Mesendoderm (in vitro differentiated cells): ENCODE results near the gene PCDH15.

Experiments used
- DNase-seq: peaks from one replicate; pipeline ENCODE4 v3.0.0; 2013
- H2AK5ac ChIP-seq: 2 replicates; pipeline ENCODE4 v1.6.1; 2013; ENCODE audit warnings: low read length, inconsistent platforms
- H2BK120ac ChIP-seq: 2 replicates; pipeline ENCODE4 v1.6.1; 2013; ENCODE audit warnings: low read depth, mild to moderate bottlenecking, low read length, moderate library complexity, mixed read lengths
- H2BK15ac ChIP-seq: replicated peaks from 2 replicates; pipeline ENCODE4 v1.6.1; 2013; ENCODE audit warnings: low read depth, mild to moderate bottlenecking, moderate library complexity
- H2BK5ac ChIP-seq: 2 replicates; pipeline ENCODE4 v1.6.1; 2013; ENCODE audit warnings: low read length, inconsistent platforms
- H3K18ac ChIP-seq: 2 replicates; pipeline ENCODE4 v1.6.1; 2013; ENCODE audit warnings: mild to moderate bottlenecking, low read length, mixed read lengths
- H3K23ac ChIP-seq: one replicate; pipeline ENCODE4 v1.6.1; 2013; ENCODE audit warnings: low read length
- H3K27ac ChIP-seq: 2 replicates; pipeline ENCODE4 v1.5.1; 2013; ENCODE audit warnings: low read depth, mild to moderate bottlenecking, inconsistent platforms, low read length, moderate library complexity
- H3K27me3 ChIP-seq: 2 replicates; pipeline ENCODE4 v1.6.1; 2013; ENCODE audit warnings: low read length, control low read depth, mild to moderate bottlenecking, inconsistent platforms; ENCODE audit not compliant: insufficient read depth, poor library complexity
- H3K36me3 ChIP-seq: 2 replicates; pipeline ENCODE4 v1.6.1; 2013; ENCODE audit warnings: low read length, inconsistent platforms; ENCODE audit not compliant: control insufficient read depth, insufficient read depth
- H3K4ac ChIP-seq: one replicate; pipeline ENCODE4 v1.6.1; 2013; ENCODE audit warnings: low read depth, mild to moderate bottlenecking, low read length, moderate library complexity
- H3K4me1 ChIP-seq: 2 replicates; pipeline ENCODE4 v1.6.1; 2013; ENCODE audit warnings: low read depth, low read length, inconsistent platforms; ENCODE audit not compliant: control insufficient read depth
- H3K4me2 ChIP-seq: 2 replicates; pipeline ENCODE4 v1.6.1; 2013; ENCODE audit warnings: low read length
- H3K4me3 ChIP-seq: 2 replicates; pipeline ENCODE4 v1.5.1; 2013; ENCODE audit warnings: mild to moderate bottlenecking, low read length
- H3K56ac ChIP-seq: one replicate; pipeline ENCODE4 v1.6.1; 2013; ENCODE audit warnings: low read length
- H3K79me1 ChIP-seq: 2 replicates; pipeline ENCODE4 v1.6.1; 2013; ENCODE audit warnings: low read length, inconsistent platforms
- H3K79me2 ChIP-seq: 2 replicates; pipeline ENCODE4 v1.6.1; 2013; ENCODE audit warnings: mild to moderate bottlenecking, low read length; ENCODE audit not compliant: control insufficient read depth, insufficient read depth
- H3K9ac ChIP-seq: 2 replicates; pipeline ENCODE4 v1.6.1; 2013; ENCODE audit warnings: low read length, inconsistent platforms
- H4K5ac ChIP-seq: one replicate; pipeline ENCODE4 v1.6.1; 2013; ENCODE audit warnings: low read length
- H4K8ac ChIP-seq: one replicate; pipeline ENCODE4 v1.6.1; 2013; ENCODE audit warnings: low read depth, mild to moderate bottlenecking, control low read depth, low read length, moderate library complexity
- WGBS: extraction: QIAGEN DNeasy Blood & Tissue Kit; methylation state at CpG from one replicate; pipeline ENCODE4 v1.1.7; 2013; ENCODE audit warnings: low lambda C conversion rate, missing lambda C conversion rate; ENCODE audit not compliant: insufficient coverage; ENCODE audit errors: extremely low coverage; 5-methylcytosine and 5-hydroxymethylcytosine counted together

PCDH15 gene

DNA sequence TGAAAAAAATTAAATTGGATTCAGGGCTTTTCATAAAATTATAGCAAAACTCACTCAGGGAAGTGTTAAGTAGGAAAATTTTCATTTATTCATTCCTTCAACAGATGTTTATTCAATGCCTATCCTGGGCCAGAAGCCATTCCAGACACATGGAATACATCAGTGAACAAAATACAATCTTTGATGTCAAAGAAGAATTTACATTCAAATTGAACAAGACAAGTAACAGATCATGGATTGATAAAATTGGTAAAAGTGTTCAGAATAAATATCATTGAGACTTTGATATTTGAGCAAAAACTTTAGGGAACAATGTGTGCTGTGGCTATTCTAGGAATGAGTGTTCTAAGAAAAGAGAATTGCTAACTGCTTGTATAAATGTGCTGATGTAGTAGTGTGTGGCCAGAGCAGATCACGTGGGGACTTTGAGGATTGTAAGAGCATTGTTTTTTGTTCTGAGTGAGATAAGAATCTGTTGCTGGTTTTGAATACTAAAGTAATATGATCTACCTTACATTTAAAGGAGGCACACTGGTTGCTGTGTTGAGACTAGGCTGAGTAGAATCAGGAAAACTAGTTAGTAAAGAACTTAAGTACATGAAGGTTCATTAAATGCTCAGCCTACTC lies 957.2 kb downstream of the PCDH15 start:
- no CpG with 5 or more reads among the region's 1 CpG for WGBS
- Histone ChIP-seq H4K5ac (no peak overlapping the region), H3K27ac (no peak overlapping the region), H2AK5ac (no peak overlapping the region), H3K4me2 (no peak overlapping the region), H2BK120ac (no peak overlapping the region), H3K4ac (no peak overlapping the region), H2BK5ac (no peak overlapping the region), H3K9ac (no peak overlapping the region), H4K8ac (no peak overlapping the region), H3K4me3 (no peak overlapping the region), H3K18ac (no peak overlapping the region), H3K27me3 (no peaks in the 10 kb centered on the region), H3K23ac (no peak overlapping the region), H3K4me1 (no peaks in the 10 kb centered on the region), H3K79me2 (no peaks in the 10 kb centered on the region), H2BK15ac (no peak overlapping the region), H3K56ac (no peak overlapping the region), H3K36me3 (no peaks in the 10 kb centered on the region), H3K79me1 (no peaks in the 10 kb centered on the region)
- peak; percentile 65 for DNase-seq

- Histone ChIP-seq H3K36me3 (no peaks in the 10 kb centered on the region), H3K27ac (no peak overlapping the region)
- WGBS: no CpG with 5 or more reads among the region's 9 CpGs
Observed at GRCh38 chr10:53841483-53842145, 959.4 kb downstream of the PCDH15 start.

GRCh38 chr10:53840653-53841052 lies 960.4 kb downstream of the PCDH15 start:
- H4K8ac ChIP-seq: no peak overlapping the region
- H2BK120ac ChIP-seq: no peak overlapping the region
- no peak overlapping the region for H4K5ac ChIP-seq
- H2BK15ac ChIP-seq: no peak overlapping the region
- H3K4me2 ChIP-seq: no peak overlapping the region
- H3K4me3 ChIP-seq: no peak overlapping the region
- H3K36me3 ChIP-seq: no peaks in the 10 kb centered on the region
- H3K4me1 ChIP-seq: no peaks in the 10 kb centered on the region
- no peaks in the 10 kb centered on the region for H3K79me2 ChIP-seq
- WGBS: no CpG with 5 or more reads among the region's 4 CpGs
- no peak overlapping the region for H2BK5ac ChIP-seq
- no peak for DNase-seq
- H3K79me1 ChIP-seq: no peaks in the 10 kb centered on the region
- no peak overlapping the region for H3K56ac ChIP-seq
- H3K18ac ChIP-seq: no peak overlapping the region
- H3K9ac ChIP-seq: no peak overlapping the region
- H3K4ac ChIP-seq: no peak overlapping the region
- H2AK5ac ChIP-seq: no peak overlapping the region
- no peaks in the 10 kb centered on the region for H3K27me3 ChIP-seq
- no peak overlapping the region for H3K27ac ChIP-seq
- no peak overlapping the region for H3K23ac ChIP-seq

More at GRCh38 chr10:53841483-53842145, 959.4 kb downstream of the PCDH15 start:
- Histone ChIP-seq H3K4me2 (no peak overlapping the region), H3K18ac (no peak overlapping the region), H3K23ac (no peak overlapping the region), H3K9ac (no peak overlapping the region), H2BK120ac (no peak overlapping the region), H3K27me3 (no peaks in the 10 kb centered on the region), H2BK15ac (peak overlapping the region; percentile 36), H3K79me1 (no peaks in the 10 kb centered on the region), H3K56ac (no peak overlapping the region), H2AK5ac (no peak overlapping the region), H3K4me1 (no peaks in the 10 kb centered on the region), H3K4ac (no peak overlapping the region), H3K4me3 (no peak overlapping the region), H4K8ac (no peak overlapping the region), H2BK5ac (no peak overlapping the region), H4K5ac (no peak overlapping the region), H3K79me2 (no peaks in the 10 kb centered on the region)
- no peak for DNase-seq

GRCh38 chr10:53839440-53840039 lies 961.5 kb downstream of the PCDH15 start:
- no peak overlapping the region for H2BK5ac ChIP-seq
- no peaks in the 10 kb centered on the region for H3K27me3 ChIP-seq
- no peak overlapping the region for H2AK5ac ChIP-seq
- no peaks in the 10 kb centered on the region for H3K36me3 ChIP-seq
- H3K4me1 ChIP-seq: no peaks in the 10 kb centered on the region
- H4K5ac ChIP-seq: no peak overlapping the region
- H3K9ac ChIP-seq: no peak overlapping the region
- H2BK120ac ChIP-seq: no peak overlapping the region
- H2BK15ac ChIP-seq: no peak overlapping the region
- H3K79me2 ChIP-seq: no peaks in the 10 kb centered on the region
- peak; percentile 36 for DNase-seq
- no peak overlapping the region for H4K8ac ChIP-seq
- H3K4ac ChIP-seq: no peak overlapping the region
- H3K23ac ChIP-seq: no peak overlapping the region
- no CpG with 5 or more reads among the region's 2 CpGs for WGBS
- H3K4me2 ChIP-seq: no peak overlapping the region
- H3K79me1 ChIP-seq: no peaks in the 10 kb centered on the region
- H3K27ac ChIP-seq: no peak overlapping the region
- no peak overlapping the region for H3K56ac ChIP-seq
- H3K18ac ChIP-seq: no peak overlapping the region
- H3K4me3 ChIP-seq: no peak overlapping the region

DNA sequence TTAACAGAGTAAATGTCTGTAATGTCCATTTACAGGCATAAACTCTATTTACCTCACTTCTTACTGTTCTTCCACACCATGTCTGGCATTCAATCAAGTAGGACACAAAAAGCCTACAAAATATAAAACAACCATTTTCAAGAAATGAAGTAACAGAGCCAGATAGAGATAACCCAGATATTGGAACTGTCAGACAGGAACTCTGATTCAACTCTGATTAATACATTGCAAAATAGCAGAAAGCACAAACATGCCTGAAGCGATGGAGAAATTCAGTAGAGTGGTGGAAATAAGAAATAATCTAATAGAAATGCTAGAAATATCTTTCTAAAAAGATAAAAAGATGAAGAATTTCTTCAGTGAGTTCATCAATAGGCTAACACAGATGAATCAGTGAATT lies 964.4 kb downstream of the PCDH15 start:
- H3K9ac ChIP-seq: no peak overlapping the region
- no peak overlapping the region for H3K23ac ChIP-seq
- H3K79me1 ChIP-seq: no peaks in the 10 kb centered on the region
- H3K27me3 ChIP-seq: no peaks in the 10 kb centered on the region
- H3K36me3 ChIP-seq: no peaks in the 10 kb centered on the region
- H3K56ac ChIP-seq: no peak overlapping the region
- no peak overlapping the region for H3K4me2 ChIP-seq
- H2BK120ac ChIP-seq: no peak overlapping the region
- H4K5ac ChIP-seq: no peak overlapping the region
- no peak overlapping the region for H2AK5ac ChIP-seq
- H3K18ac ChIP-seq: no peak overlapping the region
- no peaks in the 10 kb centered on the region for H3K4me1 ChIP-seq
- WGBS: no CpG with 5 or more reads among the region's 1 CpG
- DNase-seq: no peak
- H4K8ac ChIP-seq: no peak overlapping the region
- H2BK5ac ChIP-seq: no peak overlapping the region
- H3K79me2 ChIP-seq: no peaks in the 10 kb centered on the region
- H3K27ac ChIP-seq: no peak overlapping the region
- no peak overlapping the region for H3K4ac ChIP-seq
- H2BK15ac ChIP-seq: no peak overlapping the region
- no peak overlapping the region for H3K4me3 ChIP-seq
